ENCODE results near the gene RNASET2. TPM values are rescaled to one million over a fixed set of nuclear protein-coding genes. Genes with fewer than 3 reads are reported as not detected.

The RNASET2 gene
- total RNA-seq, 1 experiment from 2014 or later, result 70.2 TPM

GRCh38 chr6:166955121-166955864 is 1.1 kb downstream of the RNASET2 start:
- DNase-seq, result peak; percentile 21

DNA sequence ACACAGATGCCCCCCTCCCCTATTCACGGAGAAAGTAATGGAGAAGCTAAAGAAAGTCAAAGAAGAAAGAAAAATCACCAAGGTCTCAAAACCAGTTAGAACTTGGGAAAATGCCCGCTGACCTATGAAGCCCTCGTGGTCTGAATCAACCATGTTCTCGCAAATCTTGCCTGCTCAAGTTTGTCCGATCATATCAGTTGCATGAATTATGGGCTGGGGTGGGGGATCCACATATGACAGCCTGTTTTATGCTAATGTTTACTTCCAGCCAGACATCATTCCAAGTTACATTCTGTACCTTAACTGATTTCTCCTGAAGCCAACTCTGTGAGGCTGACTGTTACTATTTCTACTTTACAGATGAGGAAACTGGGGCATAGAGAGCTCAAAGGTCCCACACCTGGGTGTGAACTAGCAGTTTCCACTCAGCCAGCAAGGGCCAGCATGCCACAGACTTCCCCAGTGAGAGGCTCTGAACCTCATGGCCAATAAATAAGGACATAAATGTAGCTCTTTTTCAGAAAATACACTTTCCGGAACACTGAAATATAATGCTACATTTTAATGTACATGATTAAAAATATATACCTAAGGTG is 2.1 kb downstream of the RNASET2 start:
- Mint-ChIP-seq H3K27ac (ENCODE audit: unreplicated experiment) (no peak overlapping the region), H3K4me1 (ENCODE audit: low read depth, unreplicated experiment) (peaks cover 49% of the 10 kb centered on the region), H3K4me3 (ENCODE audit: low read depth, unreplicated experiment) (peak overlapping the region; percentile 89), H3K36me3 (ENCODE audit: insufficient read depth, unreplicated experiment) (peaks cover 57% of the 10 kb centered on the region), H3K27me3 (ENCODE audit: unreplicated experiment) (no peaks in the 10 kb centered on the region), H3K9me3 (ENCODE audit: low read depth, unreplicated experiment) (no peaks in the 10 kb centered on the region)
- intact Hi-C loops (cut with micrococcal nuclease; ENCODE audit: unreplicated experiment), result loop anchor here (5.0 kb wide), 1 partner anchor 77 kb away; no protein-coding TSS in a partner anchor
- TSS peak; percentile 7 for BruUV-seq (replicated peaks)
- TF ChIP-seq, protein P1, sequence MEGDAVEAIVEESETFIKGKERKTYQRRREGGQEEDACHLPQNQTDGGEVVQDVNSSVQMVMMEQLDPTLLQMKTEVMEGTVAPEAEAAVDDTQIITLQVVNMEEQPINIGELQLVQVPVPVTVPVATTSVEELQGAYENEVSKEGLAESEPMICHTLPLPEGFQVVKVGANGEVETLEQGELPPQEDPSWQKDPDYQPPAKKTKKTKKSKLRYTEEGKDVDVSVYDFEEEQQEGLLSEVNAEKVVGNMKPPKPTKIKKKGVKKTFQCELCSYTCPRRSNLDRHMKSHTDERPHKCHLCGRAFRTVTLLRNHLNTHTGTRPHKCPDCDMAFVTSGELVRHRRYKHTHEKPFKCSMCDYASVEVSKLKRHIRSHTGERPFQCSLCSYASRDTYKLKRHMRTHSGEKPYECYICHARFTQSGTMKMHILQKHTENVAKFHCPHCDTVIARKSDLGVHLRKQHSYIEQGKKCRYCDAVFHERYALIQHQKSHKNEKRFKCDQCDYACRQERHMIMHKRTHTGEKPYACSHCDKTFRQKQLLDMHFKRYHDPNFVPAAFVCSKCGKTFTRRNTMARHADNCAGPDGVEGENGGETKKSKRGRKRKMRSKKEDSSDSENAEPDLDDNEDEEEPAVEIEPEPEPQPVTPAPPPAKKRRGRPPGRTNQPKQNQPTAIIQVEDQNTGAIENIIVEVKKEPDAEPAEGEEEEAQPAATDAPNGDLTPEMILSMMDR (IDR thresholded peaks at IDR 0.05; ENCODE audit: unreplicated experiment), result no peak
- DNase-seq, result no peak
- CTCF ChIA-PET, result interaction anchor here (1.0 kb wide), 1 partner anchor 180 kb away, joined by 3 read pairs; no protein-coding TSS in a partner anchor

More at GRCh38 chr6:166955121-166955864, 1.1 kb downstream of the RNASET2 start:
- H3K9me3 Mint-ChIP-seq (ENCODE audit: low read depth, unreplicated experiment), result no peaks in the 10 kb centered on the region
- CTCF ChIA-PET, result interaction anchor here (0.6 kb wide), 1 partner anchor 75 kb away, joined by 3 read pairs; no protein-coding TSS in a partner anchor
- H3K4me3 Mint-ChIP-seq (ENCODE audit: low read depth, unreplicated experiment), result peak overlapping the region; percentile 89
- BruUV-seq (replicated peaks), result no TSS peak
- peaks cover 49% of the 10 kb centered on the region for H3K4me1 Mint-ChIP-seq (ENCODE audit: low read depth, unreplicated experiment)
- H3K27me3 Mint-ChIP-seq (ENCODE audit: unreplicated experiment), result no peaks in the 10 kb centered on the region
- peak overlapping the region; percentile 68 for H3K27ac Mint-ChIP-seq (ENCODE audit: unreplicated experiment)
- peaks cover 59% of the 10 kb centered on the region for H3K36me3 Mint-ChIP-seq (ENCODE audit: insufficient read depth, unreplicated experiment)
- intact Hi-C loops (cut with micrococcal nuclease; ENCODE audit: unreplicated experiment), result loop anchor here (5.0 kb wide), 1 partner anchor 42 kb away; the partner anchor contains the start of gene CEP43
- TF ChIP-seq, protein P1 (IDR thresholded peaks at IDR 0.05; ENCODE audit: unreplicated experiment), result no peak

DNA sequence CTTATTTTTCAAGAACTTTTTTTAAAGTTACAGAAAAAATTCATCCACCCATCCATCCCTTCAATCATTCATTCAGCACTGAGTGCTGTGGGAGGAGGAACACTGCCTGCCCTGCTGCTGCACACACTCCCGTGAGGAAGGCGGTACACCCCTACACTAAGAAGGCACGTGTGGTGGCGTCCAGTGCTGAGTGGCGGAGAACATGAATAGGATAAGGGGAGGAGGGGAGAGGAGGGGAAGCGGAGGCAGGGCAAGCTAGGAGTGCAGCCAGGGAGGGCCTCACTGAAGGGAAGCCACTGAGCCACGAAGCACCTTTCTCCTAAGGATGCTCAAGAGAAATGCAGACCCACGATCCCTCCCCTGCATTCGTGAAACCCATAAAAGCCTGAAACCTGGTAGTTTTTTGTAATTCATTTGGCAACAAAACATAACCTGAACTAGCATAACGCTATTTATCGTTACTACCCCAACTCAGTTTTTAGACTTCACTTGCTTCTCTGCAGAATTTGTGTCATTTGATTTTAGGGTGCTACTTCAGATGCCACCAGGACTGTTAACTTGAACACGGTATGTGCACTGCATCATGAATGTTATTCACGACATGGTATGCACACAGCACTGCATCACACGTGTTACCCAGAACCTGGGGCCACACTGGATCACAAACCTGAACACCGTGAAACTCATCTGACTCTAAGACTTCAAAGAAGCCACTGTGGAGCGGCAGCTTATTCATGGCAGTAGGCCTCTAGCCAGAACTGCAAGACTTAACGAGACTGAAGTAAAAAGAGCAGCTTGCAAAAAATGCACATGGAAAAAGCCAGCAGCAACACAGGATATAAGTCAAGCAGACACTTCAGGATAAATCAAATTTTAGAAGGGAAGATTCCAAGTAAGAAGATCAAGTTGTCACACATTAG is 3.5 kb downstream of the RNASET2 start:
- H3K36me3 Mint-ChIP-seq (ENCODE audit: insufficient read depth, unreplicated experiment), result peaks cover 49% of the 10 kb centered on the region
- no peak overlapping the region for H3K27ac Mint-ChIP-seq (ENCODE audit: unreplicated experiment)
- intact Hi-C loops (cut with micrococcal nuclease; ENCODE audit: unreplicated experiment), result loop anchor here (5.0 kb wide), 1 partner anchor 76 kb away; no protein-coding TSS in a partner anchor
- TF ChIP-seq, protein P1 (IDR thresholded peaks at IDR 0.05; ENCODE audit: unreplicated experiment), result no peak
- no peak overlapping the region for H3K4me3 Mint-ChIP-seq (ENCODE audit: low read depth, unreplicated experiment)
- CTCF ChIA-PET, result interaction anchor here (1.7 to 2.0 kb wide), 2 partner anchors 36 to 178 kb away, joined by 9 to 12 read pairs; no protein-coding TSS in a partner anchor
- no peak for DNase-seq
- no peaks in the 10 kb centered on the region for H3K27me3 Mint-ChIP-seq (ENCODE audit: unreplicated experiment)
- no peaks in the 10 kb centered on the region for H3K9me3 Mint-ChIP-seq (ENCODE audit: low read depth, unreplicated experiment)
- H3K4me1 Mint-ChIP-seq (ENCODE audit: low read depth, unreplicated experiment), result peaks cover 35% of the 10 kb centered on the region
- no TSS peak for BruUV-seq (replicated peaks)

DNA sequence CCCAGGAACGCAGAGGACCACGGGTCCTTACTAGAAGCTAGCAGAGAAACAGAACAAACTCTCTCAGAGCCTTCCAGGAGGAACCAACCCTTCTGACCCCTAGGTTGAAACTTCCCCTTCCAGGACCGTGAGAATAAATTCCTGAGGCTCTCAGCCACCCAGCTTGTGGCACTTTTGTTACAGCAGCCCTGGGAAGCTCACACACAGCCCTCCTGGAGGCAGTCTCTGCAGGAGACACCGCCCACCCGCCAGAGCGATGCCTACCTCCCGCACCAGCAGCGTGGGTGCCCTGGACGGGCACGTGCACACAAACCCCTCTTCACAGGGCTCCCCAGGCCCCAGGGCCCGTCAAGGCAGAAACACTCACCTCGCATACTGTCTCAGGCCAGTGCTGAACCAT is 4.2 kb downstream of the RNASET2 start:
- intact Hi-C loops (cut with micrococcal nuclease; ENCODE audit: unreplicated experiment), result loop anchor here (5.0 kb wide), 1 partner anchor 75 kb away; no protein-coding TSS in a partner anchor
- Mint-ChIP-seq H3K9me3 (ENCODE audit: low read depth, unreplicated experiment) (no peaks in the 10 kb centered on the region), H3K27ac (ENCODE audit: unreplicated experiment) (no peak overlapping the region), H3K27me3 (ENCODE audit: unreplicated experiment) (no peaks in the 10 kb centered on the region), H3K4me1 (ENCODE audit: low read depth, unreplicated experiment) (peaks cover 28% of the 10 kb centered on the region), H3K36me3 (ENCODE audit: insufficient read depth, unreplicated experiment) (peaks cover 42% of the 10 kb centered on the region), H3K4me3 (ENCODE audit: low read depth, unreplicated experiment) (no peak overlapping the region)
- CTCF ChIA-PET, result interaction anchor here (1.4 to 2.4 kb wide), 4 partner anchors 37 to 177 kb away, joined by 5 to 14 read pairs (median 10); no protein-coding TSS in a partner anchor
- no TSS peak for BruUV-seq (replicated peaks)
- DNase-seq, result no peak
- TF ChIP-seq, protein P1 (IDR thresholded peaks at IDR 0.05; ENCODE audit: unreplicated experiment), result no peak

Measured in Calu3 (cell line).